GM12878 (cell line): ENCODE results near the gene HINT2. TPM values are rescaled to one million over a fixed set of nuclear protein-coding genes. Genes with fewer than 3 reads are reported as not detected.

Experiments used
- ATAC-seq: fragments of 200-7000 bp; cut with Tn5 transposase; 3 replicates; pipeline ENCODE4 v1.9.1; 2020; ENCODE audit warnings: mild to moderate bottlenecking, moderate library complexity
- BruUV-seq: library from RNA; stranded (reverse); fragments of 400-500 nt; replicated peaks from 2 replicates; lab custom pipeline; 2021; lab: Mats Ljungman, UMichigan
- CTCF ChIA-PET: fragments of 300-600 bp; sonication (Branson Sonifier 250); formaldehyde crosslinking; extraction: SDS; loops from one replicate; lab custom pipeline; 2021; ENCODE audit warnings: inconsistent platforms; lab: Yijun Ruan, JAX
- POLR2A ChIA-PET: fragments of 350-600 bp; formaldehyde crosslinking; extraction: SDS; loops from one replicate; lab custom pipeline; 2021; ENCODE audit warnings: inconsistent platforms; lab: Charles Lee
- RAD21 ChIA-PET: fragments of 300-600 bp; sonication (Branson Sonifier 250); formaldehyde crosslinking; loops from one replicate; lab custom pipeline; 2023; ENCODE audit warnings: antibody characterized with exemption; ENCODE audit not compliant: unreplicated experiment; lab: Charles Lee
- SMC1A ChIA-PET: fragments of 300-600 bp; sonication (Branson Sonifier 250); formaldehyde crosslinking; loops from one replicate; lab custom pipeline; 2023; ENCODE audit not compliant: unreplicated experiment, uncharacterized antibody; lab: Charles Lee
- DNase-seq: peaks from one replicate; pipeline ENCODE4 v3.0.0-alpha.2; 2011; ENCODE audit warnings: low read depth, low spot score
- FAIRE-seq: peaks from 3 replicates; lab custom pipeline; 2011; peaks lifted over from hg19 to GRCh38; lab: Jason Lieb, UNC
- H2AFZ ChIP-seq: 2 replicates; pipeline ENCODE4 v1.6.0; 2011; ENCODE audit warnings: low read depth, low read length, control low read depth; ENCODE audit not compliant: control insufficient read depth
- H3K27ac ChIP-seq: 2 replicates; pipeline ENCODE4 v1.5.1; 2011; ENCODE audit warnings: control low read depth; ENCODE audit not compliant: control insufficient read depth, insufficient read depth
- H3K27me3 ChIP-seq, 2 experiments: replicated peaks in 1 of 2; 2 replicates each; pipeline versions ENCODE4 v1.6.0 to v1.6.1; 2011; ENCODE audit warnings: low read length in 1 of 2; ENCODE audit not compliant: control insufficient read depth in 2 of 2, insufficient read depth in 2 of 2
- H3K36me3 ChIP-seq, 2 experiments: 2 replicates each; pipeline ENCODE4 v1.5.1; 2011; ENCODE audit warnings: low read length in 1 of 2; ENCODE audit not compliant: control insufficient read depth in 2 of 2, insufficient read depth in 2 of 2
- H3K4me1 ChIP-seq: 2 replicates; pipeline ENCODE4 v1.6.1; 2011; ENCODE audit warnings: mild to moderate bottlenecking, low read length, moderate library complexity, mixed read lengths; ENCODE audit not compliant: control insufficient read depth, insufficient read depth
- H3K4me2 ChIP-seq: 2 replicates; pipeline ENCODE4 v1.6.0; 2011; ENCODE audit warnings: control low read depth; ENCODE audit not compliant: control insufficient read depth, insufficient read depth
- H3K4me3 ChIP-seq: fragments of 200-600 bp; sonication (generic); 2 replicates; pipeline ENCODE4 v1.5.1; 2016
- H3K79me2 ChIP-seq: 2 replicates; pipeline ENCODE4 v1.6.0; 2011; ENCODE audit warnings: low read length; ENCODE audit not compliant: control insufficient read depth, insufficient read depth
- H3K9ac ChIP-seq: 2 replicates; pipeline ENCODE4 v1.8.0; 2011; ENCODE audit warnings: low read length, control low read depth, mixed read lengths; ENCODE audit not compliant: control insufficient read depth, insufficient read depth
- H3K9me3 ChIP-seq: replicated peaks from 3 replicates; pipeline ENCODE4 v1.5.1; 2011; ENCODE audit warnings: mild to moderate bottlenecking, low read length; ENCODE audit not compliant: control insufficient read depth, insufficient read depth
- H4K20me1 ChIP-seq: 2 replicates; pipeline ENCODE4 v1.6.0; 2011; ENCODE audit not compliant: control insufficient read depth, insufficient read depth
- EED ChIP-seq: sonication (generic); IDR thresholded peaks from 2 replicates; pipeline ENCODE4 v1.6.1; 2016; ENCODE audit warnings: antibody characterized with exemption, low read depth
- HDGF ChIP-seq: fragments of 450-650 bp; IDR thresholded peaks from 2 replicates; pipeline ENCODE4 v1.6.1; 2016; ENCODE audit warnings: antibody characterized with exemption
- PML ChIP-seq: IDR thresholded peaks from 2 replicates; pipeline ENCODE4 v1.6.1; 2012; ENCODE audit warnings: low read length, inconsistent platforms
- WGBS: methylation state at CpG from one replicate; pipeline ENCODE4 v1.1.6; 2016; ENCODE audit warnings: low lambda C conversion rate; ENCODE audit not compliant: insufficient replicate concordance, insufficient coverage; ENCODE audit errors: missing lambda C conversion rate; 5-methylcytosine and 5-hydroxymethylcytosine counted together
- in situ Hi-C: fragments of 300-500 bp; cut with MboI; formaldehyde crosslinking; loops from 9 replicates; pipeline ENCODE4 v1.14.3; 2018; ENCODE audit warnings: mixed read lengths
- intact Hi-C: fragments of 100-400 bp; cut with micrococcal nuclease; formaldehyde crosslinking; loops from one replicate; pipeline ENCODE4 v1.14.2; 2022; ENCODE audit not compliant: unreplicated experiment
- polyA plus RNA-seq, 11 experiments: library from polyadenylated mRNA; depleted of rRNA in 4 of 11; unstranded in 6 of 11; stranded (reverse) in 5 of 11; fragments of >200 nt; fragmentation: Nextera tagmentation in 4 of 11; fragmentation: Illumina TruSeq in 1 of 11; extraction: Ambion mirVana in 4 of 11; extraction: Trizol in 1 of 11; gene quantifications; 1 replicate in 1 of 11; 2 replicates in 10 of 11; pipeline versions ENCODE4 v1.2.1 to v1.2.3, GENCODE V29; 2011 to 2016; ENCODE audit warnings: inconsistent platforms in 2 of 11, missing spikeins in 2 of 11, low read depth in 1 of 11
- total RNA-seq, 4 experiments: library from RNA; depleted of rRNA in 3 of 4; stranded (reverse); fragments of >200 nt in 3 of 4; fragmentation: Illumina TruSeq in 1 of 4; extraction: Trizol in 1 of 4; gene quantifications; 2 replicates each; pipeline versions ENCODE4 v1.2.1 to v1.2.3, GENCODE V29; 2013 to 2021

Gene HINT2
- total and polyA plus RNA-seq, 10 of the 15 experiments (the other 5 are each of a cell fraction or from before 2014, with no cell fraction given), result 12.1 to 144 (median 51.7) TPM

- WGBS, result 95% methylated on average over 42 of the region's 53 CpGs
- in situ Hi-C loops, result no loop called here
- H3K36me3 ChIP-seq, result no peaks in the 10 kb centered on the region
- no peak for TF ChIP-seq PML
- TF ChIP-seq HDGF, result peak; percentile 81; the same call in 1 of the 2 replicates
- 0 out of 2 replicates have a peak, but pooled peaks have one; percentile 19 for TF ChIP-seq EED
- SMC1A ChIA-PET, result interaction anchor here (0.8 to 7.9 kb wide), 6 partner anchors 10 to 36 kb away, joined by 3 to 118 read pairs (median 9); no protein-coding TSS in a partner anchor
- no peaks in the 10 kb centered on the region for H4K20me1 ChIP-seq
- DNase-seq, result no peak
- no peaks in the 10 kb centered on the region for H3K9me3 ChIP-seq
- H3K27me3 ChIP-seq, result no peaks in the 10 kb centered on the region
- no peak overlapping the region for H3K4me3 ChIP-seq
- BruUV-seq, result no TSS peak
- ATAC-seq, result no peak
- H3K4me2 ChIP-seq, result peak overlapping the region; percentile 57
- peak overlapping the region; percentile 77 for H3K27ac ChIP-seq
- intact Hi-C loops, result no loop called here
- FAIRE-seq, result no peak
- POLR2A ChIA-PET, result interaction anchor here (0.6 to 8.0 kb wide), 5 partner anchors 13 to 707 kb away, joined by 4 to 80 read pairs (median 5); partner anchors contain the start of genes FAM221B, HINT2 and TMEM8B
- RAD21 ChIA-PET, result interaction anchor here (0.5 to 4.7 kb wide), 6 partner anchors 12 to 1720 kb away, joined by 3 to 41 read pairs (median 6); partner anchors contain the start of genes SPAG8 and TMEM8B
- H3K79me2 ChIP-seq, result no peaks in the 10 kb centered on the region
- 0 out of 2 replicates have a peak overlapping the region, but pooled peaks have one; percentile 3 for H3K9ac ChIP-seq
- H2AFZ ChIP-seq, result peak overlapping the region; percentile 57
- CTCF ChIA-PET, result interaction anchor here (1.1 to 5.4 kb wide), 11 partner anchors 9 to 237 kb away, joined by 3 to 49 read pairs (median 6); partner anchors contain the start of gene HINT2
- H3K4me1 ChIP-seq, result peaks cover 72% of the 10 kb centered on the region
Measured at GRCh38 chr9:35845824-35846771, 31.3 kb upstream of the HINT2 start.
